ENCODE data around the gene SSTR3. TPM values are rescaled to one million over a fixed set of nuclear protein-coding genes. Genes with fewer than 3 reads are reported as not detected.

Gene SSTR3
- total RNA-seq, 1 donor from 2014 or later: not detected

- Histone ChIP-seq H3K27ac (ENCODE audit: low read depth, low read length) (no peak overlapping the region), H3K9me3 (ENCODE audit: insufficient read depth, low read depth, low read length) (no peaks in the 10 kb centered on the region), H3K4me3 (ENCODE audit: insufficient read depth, low read depth, low read length) (no peak overlapping the region), H3K9ac (ENCODE audit: low read length) (no peak overlapping the region), H3K27me3 (ENCODE audit: insufficient read depth, low read length) (peaks cover 2% of the 10 kb centered on the region), H2AFZ (ENCODE audit: low read depth, low read length) (no peak overlapping the region), H3K4me2 (ENCODE audit: low read length) (peak overlapping the region; percentile 29), H4K20me1 (ENCODE audit: insufficient read depth, low read length) (no peaks in the 10 kb centered on the region), H3K79me2 (ENCODE audit: insufficient read depth, low read length) (no peaks in the 10 kb centered on the region), H3K4me1 (ENCODE audit: insufficient read depth, low read length) (peaks cover 33% of the 10 kb centered on the region), H3K36me3 (ENCODE audit: insufficient read depth, low read length) (no peaks in the 10 kb centered on the region)
- Mint-ChIP-seq H3K27me3 (ENCODE audit: low read depth, unreplicated experiment) (peaks cover 31% of the 10 kb centered on the region), H3K9me3 (ENCODE audit: unreplicated experiment) (no peaks in the 10 kb centered on the region), H3K27ac (ENCODE audit: unreplicated experiment) (no peak overlapping the region), H3K4me3 (ENCODE audit: unreplicated experiment) (no peak overlapping the region), H3K36me3 (ENCODE audit: low read depth, unreplicated experiment) (no peaks in the 10 kb centered on the region), H3K4me1 (ENCODE audit: low read depth, unreplicated experiment) (peaks cover 22% of the 10 kb centered on the region)
- DNase-seq (ENCODE audit: low read depth): no peak
- no peak for FAIRE-seq
- TF ChIP-seq CTCF (IDR thresholded peaks at IDR 0.05; ENCODE audit: insufficient read depth, low read depth, low read length): no peak
- TF ChIP-seq EZH2 (IDR thresholded peaks at IDR 0.05; ENCODE audit: insufficient read depth, low read length): no peak
Measured at GRCh38 chr22:37230673-37231405, 18.6 kb upstream of the SSTR3 start.

- peak overlapping the region; percentile 72 for H3K4me2 ChIP-seq (ENCODE audit: low read length)
- H3K9me3 ChIP-seq (ENCODE audit: insufficient read depth, low read depth, low read length): no peaks in the 10 kb centered on the region
- no peak for TF ChIP-seq EZH2 (IDR thresholded peaks at IDR 0.05; ENCODE audit: insufficient read depth, low read length)
- TF ChIP-seq CTCF (IDR thresholded peaks at IDR 0.05; ENCODE audit: insufficient read depth, low read depth, low read length): no peak
- peaks cover 33% of the 10 kb centered on the region for H3K4me1 ChIP-seq (ENCODE audit: insufficient read depth, low read length)
- no peaks in the 10 kb centered on the region for H3K79me2 ChIP-seq (ENCODE audit: insufficient read depth, low read length)
- DNase-seq (ENCODE audit: low read depth): peak; percentile 62
- H3K36me3 ChIP-seq (ENCODE audit: insufficient read depth, low read length): no peaks in the 10 kb centered on the region
- H3K27me3 ChIP-seq (ENCODE audit: insufficient read depth, low read length): peaks cover 2% of the 10 kb centered on the region
- Mint-ChIP-seq H3K4me1 (ENCODE audit: low read depth, unreplicated experiment) (peaks cover 22% of the 10 kb centered on the region), H3K9me3 (ENCODE audit: unreplicated experiment) (no peaks in the 10 kb centered on the region), H3K36me3 (ENCODE audit: low read depth, unreplicated experiment) (no peaks in the 10 kb centered on the region), H3K27ac (ENCODE audit: unreplicated experiment) (peak overlapping the region; percentile 80), H3K4me3 (ENCODE audit: unreplicated experiment) (no peak overlapping the region), H3K27me3 (ENCODE audit: low read depth, unreplicated experiment) (peaks cover 34% of the 10 kb centered on the region)
- no peak overlapping the region for H3K4me3 ChIP-seq (ENCODE audit: insufficient read depth, low read depth, low read length)
- H4K20me1 ChIP-seq (ENCODE audit: insufficient read depth, low read length): no peaks in the 10 kb centered on the region
- no peak overlapping the region for H2AFZ ChIP-seq (ENCODE audit: low read depth, low read length)
- peak overlapping the region; percentile 55 for H3K27ac ChIP-seq (ENCODE audit: low read depth, low read length)
- peak overlapping the region; percentile 61 for H3K9ac ChIP-seq (ENCODE audit: low read length)
- no peak for FAIRE-seq
Measured at GRCh38 chr22:37229805-37230672, 17.8 kb upstream of the SSTR3 start.
